Activated T-cell treated with anti-CD3 and anti-CD28 coated beads, Interleukin-2, amount 50 U/mL, for 24 hours (primary cell): ENCODE measurements around the gene EPHA4.

Experiments used
- DNase-seq: peaks from one replicate; pipeline ENCODE4 v3.0.0-alpha.2; 2020
- H3K27ac Mint-ChIP-seq: 2 replicates; pipeline ENCODE4 v1.8.0; 2020; ENCODE audit warnings: mild to moderate bottlenecking, mixed read lengths
- H3K27me3 Mint-ChIP-seq: 2 replicates; pipeline ENCODE4 v1.8.0; 2020; ENCODE audit warnings: mixed read lengths
- H3K36me3 Mint-ChIP-seq: 2 replicates; pipeline ENCODE4 v1.8.0; 2020; ENCODE audit warnings: low read depth, mixed read lengths
- H3K4me1 Mint-ChIP-seq: 2 replicates; pipeline ENCODE4 v1.8.0; 2020; ENCODE audit warnings: low read depth, mixed read lengths
- H3K4me3 Mint-ChIP-seq: 2 replicates; pipeline ENCODE4 v1.8.0; 2020; ENCODE audit warnings: mild to moderate bottlenecking, moderate library complexity, mixed read lengths
- H3K9me3 Mint-ChIP-seq: 2 replicates; pipeline ENCODE4 v1.8.0; 2020; ENCODE audit warnings: mixed read lengths

Gene EPHA4

GRCh38 chr2:221533299-221533698 is 38.8 kb downstream of the EPHA4 start:
- no peaks in the 10 kb centered on the region for H3K36me3 Mint-ChIP-seq
- H3K27me3 Mint-ChIP-seq: no peaks in the 10 kb centered on the region
- H3K4me1 Mint-ChIP-seq: peaks cover 29% of the 10 kb centered on the region
- H3K9me3 Mint-ChIP-seq: no peaks in the 10 kb centered on the region
- no peak overlapping the region for H3K4me3 Mint-ChIP-seq
- H3K27ac Mint-ChIP-seq: no peak overlapping the region
- no peak for DNase-seq

- H3K4me1 Mint-ChIP-seq: peaks cover 35% of the 10 kb centered on the region
- no peaks in the 10 kb centered on the region for H3K9me3 Mint-ChIP-seq
- no peaks in the 10 kb centered on the region for H3K27me3 Mint-ChIP-seq
- no peaks in the 10 kb centered on the region for H3K36me3 Mint-ChIP-seq
- no peak for DNase-seq
- no peak overlapping the region for H3K4me3 Mint-ChIP-seq
- H3K27ac Mint-ChIP-seq: no peak overlapping the region
Measured at GRCh38 chr2:221532641-221533040, 39.5 kb downstream of the EPHA4 start.

- DNase-seq: no peak
- Mint-ChIP-seq H3K4me3 (peak overlapping the region; percentile 56), H3K9me3 (no peaks in the 10 kb centered on the region), H3K36me3 (no peaks in the 10 kb centered on the region), H3K27me3 (no peaks in the 10 kb centered on the region), H3K27ac (peak overlapping the region; percentile 53), H3K4me1 (peaks cover 42% of the 10 kb centered on the region)
Measured at GRCh38 chr2:221530653-221531037, 41.5 kb downstream of the EPHA4 start.

- H3K27me3 Mint-ChIP-seq: no peaks in the 10 kb centered on the region
- peak overlapping the region; percentile 66 for H3K27ac Mint-ChIP-seq
- H3K4me1 Mint-ChIP-seq: peaks cover 42% of the 10 kb centered on the region
- no peaks in the 10 kb centered on the region for H3K36me3 Mint-ChIP-seq
- H3K4me3 Mint-ChIP-seq: peak overlapping the region; percentile 56
- DNase-seq: no peak
- H3K9me3 Mint-ChIP-seq: no peaks in the 10 kb centered on the region
Measured at GRCh38 chr2:221529943-221530652, 42.0 kb downstream of the EPHA4 start.

- H3K4me1 Mint-ChIP-seq: peaks cover 42% of the 10 kb centered on the region
Measured at GRCh38 chr2:221529177-221529942, 42.7 kb downstream of the EPHA4 start.

GRCh38 chr2:221527776-221528309 is 44.3 kb downstream of the EPHA4 start:
- H3K9me3 Mint-ChIP-seq: no peaks in the 10 kb centered on the region
- H3K27ac Mint-ChIP-seq: peak overlapping the region; percentile 80
- DNase-seq: no peak

More at GRCh38 chr2:221529177-221529942, 42.7 kb downstream of the EPHA4 start:
- peak overlapping the region; percentile 56 for H3K4me3 Mint-ChIP-seq
- DNase-seq: no peak
- no peaks in the 10 kb centered on the region for H3K9me3 Mint-ChIP-seq
- peak overlapping the region; percentile 66 for H3K27ac Mint-ChIP-seq
- H3K36me3 Mint-ChIP-seq: no peaks in the 10 kb centered on the region
- no peaks in the 10 kb centered on the region for H3K27me3 Mint-ChIP-seq

GRCh38 chr2:221524158-221524557 is 47.9 kb downstream of the EPHA4 start:
- Mint-ChIP-seq H3K36me3 (no peaks in the 10 kb centered on the region), H3K4me3 (no peak overlapping the region), H3K27me3 (no peaks in the 10 kb centered on the region), H3K27ac (no peak overlapping the region), H3K4me1 (peaks cover 22% of the 10 kb centered on the region), H3K9me3 (no peaks in the 10 kb centered on the region)
- no peak for DNase-seq

More at GRCh38 chr2:221527776-221528309, 44.3 kb downstream of the EPHA4 start:
- H3K4me3 Mint-ChIP-seq: peak overlapping the region; percentile 9
- H3K4me1 Mint-ChIP-seq: peaks cover 40% of the 10 kb centered on the region
- no peaks in the 10 kb centered on the region for H3K36me3 Mint-ChIP-seq
- no peaks in the 10 kb centered on the region for H3K27me3 Mint-ChIP-seq

- Mint-ChIP-seq H3K4me1 (no peaks in the 10 kb centered on the region), H3K27ac (no peak overlapping the region)
Measured at GRCh38 chr2:221521233-221521845, 50.8 kb downstream of the EPHA4 start.

GRCh38 chr2:221518935-221519625 is 53.0 kb downstream of the EPHA4 start:
- no peak for DNase-seq
- no peaks in the 10 kb centered on the region for H3K27me3 Mint-ChIP-seq

More at GRCh38 chr2:221521233-221521845, 50.8 kb downstream of the EPHA4 start:
- no peaks in the 10 kb centered on the region for H3K36me3 Mint-ChIP-seq
- H3K27me3 Mint-ChIP-seq: no peaks in the 10 kb centered on the region
- no peak overlapping the region for H3K4me3 Mint-ChIP-seq
- no peak for DNase-seq
- no peaks in the 10 kb centered on the region for H3K9me3 Mint-ChIP-seq

GRCh38 chr2:221518201-221518934 is 53.7 kb downstream of the EPHA4 start:
- DNase-seq: no peak
- H3K27ac Mint-ChIP-seq: no peak overlapping the region

More at GRCh38 chr2:221518935-221519625, 53.0 kb downstream of the EPHA4 start:
- Mint-ChIP-seq H3K27ac (no peak overlapping the region), H3K36me3 (no peaks in the 10 kb centered on the region), H3K4me1 (no peaks in the 10 kb centered on the region), H3K9me3 (no peaks in the 10 kb centered on the region), H3K4me3 (no peak overlapping the region)

GRCh38 chr2:221517696-221518151 is 54.4 kb downstream of the EPHA4 start:
- no peak overlapping the region for H3K4me3 Mint-ChIP-seq
- H3K9me3 Mint-ChIP-seq: no peaks in the 10 kb centered on the region
- peaks cover 4% of the 10 kb centered on the region for H3K4me1 Mint-ChIP-seq
- H3K27ac Mint-ChIP-seq: no peak overlapping the region
- no peaks in the 10 kb centered on the region for H3K36me3 Mint-ChIP-seq
- H3K27me3 Mint-ChIP-seq: no peaks in the 10 kb centered on the region
- DNase-seq: peak; percentile 69

More at GRCh38 chr2:221518201-221518934, 53.7 kb downstream of the EPHA4 start:
- H3K4me1 Mint-ChIP-seq: no peaks in the 10 kb centered on the region
- no peak overlapping the region for H3K4me3 Mint-ChIP-seq
- no peaks in the 10 kb centered on the region for H3K36me3 Mint-ChIP-seq
- no peaks in the 10 kb centered on the region for H3K27me3 Mint-ChIP-seq
- no peaks in the 10 kb centered on the region for H3K9me3 Mint-ChIP-seq

- Mint-ChIP-seq H3K27me3 (no peaks in the 10 kb centered on the region), H3K4me3 (no peak overlapping the region), H3K9me3 (no peaks in the 10 kb centered on the region), H3K27ac (no peak overlapping the region), H3K36me3 (no peaks in the 10 kb centered on the region), H3K4me1 (peaks cover 5% of the 10 kb centered on the region)
- no peak for DNase-seq
Measured at GRCh38 chr2:221517146-221517695, 54.9 kb downstream of the EPHA4 start.

GRCh38 chr2:221515864-221516263 is 56.2 kb downstream of the EPHA4 start:
- peaks cover 5% of the 10 kb centered on the region for H3K4me1 Mint-ChIP-seq
- no peaks in the 10 kb centered on the region for H3K36me3 Mint-ChIP-seq
- no peak overlapping the region for H3K4me3 Mint-ChIP-seq
- H3K27ac Mint-ChIP-seq: no peak overlapping the region
- H3K9me3 Mint-ChIP-seq: no peaks in the 10 kb centered on the region
- H3K27me3 Mint-ChIP-seq: no peaks in the 10 kb centered on the region
- DNase-seq: no peak
